GM12892 (cell line): Measurements from ENCODE around the gene KIF3C.

Experiments
- POLR2A ChIP-seq: IDR thresholded peaks from 2 replicates; pipeline ENCODE4 v1.6.1; 2011; ENCODE audit warnings: low read depth, low read length, control low read depth
- POLR2AphosphoS5 ChIP-seq: IDR thresholded peaks from 2 replicates; pipeline ENCODE4 v1.6.1; 2011; ENCODE audit warnings: low read depth, low read length, control low read depth
- TAF1 ChIP-seq: IDR thresholded peaks from 2 replicates; pipeline ENCODE4 v1.6.1; 2011; ENCODE audit warnings: low read depth, mild to moderate bottlenecking, control low read depth, low read length, borderline replicate concordance

DNA sequence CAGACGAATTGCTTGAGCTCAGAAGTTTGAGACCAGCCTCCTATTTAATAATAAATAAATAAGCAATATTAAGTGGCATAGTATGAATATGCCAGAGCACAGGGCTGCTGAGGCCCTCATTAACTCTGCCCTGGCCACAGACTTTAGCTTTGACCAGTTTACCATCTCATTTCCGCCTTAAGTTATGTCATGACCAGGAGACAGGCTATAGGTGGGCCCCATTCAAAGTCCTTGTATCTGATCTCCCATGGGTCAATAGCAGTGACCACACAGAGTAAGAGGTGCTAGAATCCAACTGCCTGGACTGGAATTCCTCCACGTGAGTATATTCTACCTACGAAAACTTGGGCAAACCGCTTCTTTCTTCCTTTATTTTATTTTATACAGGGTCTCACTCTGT, 90.6 kb downstream of the KIF3C start:
- TF ChIP-seq POLR2A (no peak), TAF1 (no peak), POLR2AphosphoS5 (no peak)
